Stimulated activated CD8-positive, alpha-beta memory T cell treated with anti-CD3 and anti-CD28 coated beads, Interleukin-15, amount 100 ng/mL, for 24 hours (primary cell): ENCODE measurements around the gene IER3.
A peak's percentile ranks its signal among the peaks of the same experiment; 100 is the strongest.
"Not testable (repeated sequence)": the region's sequence is repeated elsewhere in the genome, so short reads cannot be mapped to it uniquely, and the experiment has no call there.

Experiments
- DNase-seq: peaks from one replicate; pipeline ENCODE4 v3.0.0-alpha.2; 2020; ENCODE audit warnings: low read depth

IER3 gene

DNA sequence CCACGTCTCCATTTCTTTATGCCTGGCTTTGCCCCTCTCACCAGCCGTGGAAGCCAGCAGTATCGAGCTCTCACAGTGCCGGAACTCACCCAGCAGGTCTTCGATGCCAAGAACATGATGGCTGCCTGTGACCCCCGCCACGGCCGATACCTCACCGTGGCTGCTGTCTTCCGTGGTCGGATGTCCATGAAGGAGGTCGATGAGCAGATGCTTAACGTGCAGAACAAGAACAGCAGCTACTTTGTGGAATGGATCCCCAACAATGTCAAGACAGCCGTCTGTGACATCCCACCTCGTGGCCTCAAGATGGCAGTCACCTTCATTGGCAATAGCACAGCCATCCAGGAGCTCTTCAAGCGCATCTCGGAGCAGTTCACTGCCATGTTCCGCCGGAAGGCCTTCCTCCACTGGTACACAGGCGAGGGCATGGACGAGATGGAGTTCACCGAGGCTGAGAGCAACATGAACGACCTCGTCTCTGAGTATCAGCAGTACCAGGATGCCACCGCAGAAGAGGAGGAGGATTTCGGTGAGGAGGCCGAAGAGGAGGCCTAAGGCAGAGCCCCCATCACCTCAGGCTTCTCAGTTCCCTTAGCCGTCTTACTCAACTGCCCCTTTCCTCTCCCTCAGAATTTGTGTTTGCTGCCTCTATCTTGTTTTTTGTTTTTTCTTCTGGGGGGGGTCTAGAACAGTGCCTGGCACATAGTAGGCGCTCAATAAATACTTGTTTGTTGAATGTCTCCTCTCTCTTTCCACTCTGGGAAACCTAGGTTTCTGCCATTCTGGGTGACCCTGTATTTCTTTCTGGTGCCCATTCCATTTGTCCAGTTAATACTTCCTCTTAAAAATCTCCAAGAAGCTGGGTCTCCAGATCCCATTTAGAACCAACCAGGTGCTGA lies 20.3 kb downstream of the IER3 start:
- not testable (repeated sequence) for DNase-seq

DNA sequence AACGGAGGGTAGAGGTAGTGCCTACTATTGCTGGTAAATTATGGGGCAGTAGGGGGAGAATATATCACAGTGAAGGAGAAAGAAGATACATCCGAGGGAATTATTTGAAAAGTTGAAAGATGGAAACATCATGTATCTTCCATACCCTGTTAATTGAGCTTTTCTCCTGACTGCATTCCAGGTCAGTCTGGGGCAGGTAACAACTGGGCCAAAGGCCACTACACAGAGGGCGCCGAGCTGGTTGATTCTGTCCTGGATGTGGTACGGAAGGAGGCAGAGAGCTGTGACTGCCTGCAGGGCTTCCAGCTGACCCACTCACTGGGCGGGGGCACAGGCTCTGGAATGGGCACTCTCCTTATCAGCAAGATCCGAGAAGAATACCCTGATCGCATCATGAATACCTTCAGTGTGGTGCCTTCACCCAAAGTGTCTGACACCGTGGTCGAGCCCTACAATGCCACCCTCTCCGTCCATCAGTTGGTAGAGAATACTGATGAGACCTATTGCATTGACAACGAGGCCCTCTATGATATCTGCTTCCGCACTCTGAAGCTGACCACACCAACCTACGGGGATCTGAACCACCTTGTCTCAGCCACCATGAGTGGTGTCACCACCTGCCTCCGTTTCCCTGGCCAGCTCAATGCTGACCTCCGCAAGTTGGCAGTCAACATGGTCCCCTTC lies 21.0 kb downstream of the IER3 start:
- DNase-seq: not testable (repeated sequence)

- peak; percentile 81 for DNase-seq
These were observed 21.9 kb downstream of the IER3 start for GRCh38 chr6:30722280-30723112.

DNA sequence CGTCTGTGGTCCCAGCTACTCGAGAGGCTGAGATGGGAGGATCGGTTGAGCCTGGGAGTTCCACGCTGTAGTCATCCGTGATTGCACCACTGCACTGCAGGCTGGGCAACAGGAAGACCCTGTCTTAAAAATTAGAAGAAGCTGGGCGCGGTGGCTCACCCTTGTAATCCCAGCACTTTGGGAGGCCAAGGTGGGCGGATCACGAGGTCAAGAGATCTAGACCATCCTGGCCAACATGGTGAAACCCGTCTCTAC lies 22.4 kb downstream of the IER3 start:
- not testable (repeated sequence) for DNase-seq

- peak; percentile 99 for DNase-seq
These were observed 22.9 kb downstream of the IER3 start for GRCh38 chr6:30721198-30722024.

DNA sequence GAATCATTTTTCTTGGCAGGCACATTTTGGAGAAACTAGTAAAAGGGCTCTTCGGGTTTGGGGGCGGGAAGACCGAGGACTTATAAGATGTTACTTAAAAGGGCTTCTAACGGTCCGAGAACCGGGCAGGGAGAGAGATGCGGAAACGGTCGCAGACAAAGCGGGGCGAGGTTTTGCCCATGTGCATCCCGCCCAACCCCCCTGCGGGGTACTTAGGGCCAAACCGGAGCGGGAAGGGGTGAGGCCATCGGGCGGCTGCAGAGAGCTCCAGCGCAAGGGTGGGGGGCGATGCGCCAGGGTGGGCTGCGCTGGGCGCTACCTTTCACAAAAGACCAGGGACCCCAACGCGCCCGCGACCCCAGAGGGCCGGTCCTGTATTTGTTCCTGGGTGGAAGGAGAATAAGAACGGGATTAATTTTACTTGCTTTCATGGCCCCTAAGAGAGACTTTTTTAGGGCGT lies 23.6 kb downstream of the IER3 start:
- no peak for DNase-seq

- peak; percentile 82 for DNase-seq
These were observed 24.3 kb downstream of the IER3 start, which contains the start of gene TUBB for GRCh38 chr6:30719791-30720737. Gene TUBB, plus strand, starts transcription at chr6:30720352. Its CDS starts 155 bp downstream, at chr6:30720507.

- DNase-seq: no peak
These were observed 25.0 kb downstream of the IER3 start for GRCh38 chr6:30719356-30719755.

- DNase-seq: not testable (repeated sequence)
These were observed 26.3 kb downstream of the IER3 start for GRCh38 chr6:30717845-30718720.

GRCh38 chr6:30717129-30717844 lies 27.1 kb downstream of the IER3 start, which contains the start of gene MDC1:
Gene MDC1, minus strand, starts transcription at chr6:30717281. Its CDS starts 2,106 bp downstream, at chr6:30715175.
- DNase-seq: peak; percentile 89

DNA sequence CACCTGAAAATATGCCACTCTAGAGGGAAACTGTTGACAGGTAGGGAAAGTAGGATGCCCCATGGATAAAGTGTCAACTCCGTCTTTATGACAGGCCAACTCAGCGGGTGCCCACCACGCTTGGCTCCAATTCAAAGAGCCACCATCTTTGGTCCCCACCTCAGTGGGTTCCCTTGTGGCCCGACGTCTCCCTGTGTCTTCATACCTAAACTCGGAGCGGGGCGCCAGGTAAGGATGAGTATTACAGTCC lies 27.5 kb downstream of the IER3 start:
- DNase-seq: no peak

DNA sequence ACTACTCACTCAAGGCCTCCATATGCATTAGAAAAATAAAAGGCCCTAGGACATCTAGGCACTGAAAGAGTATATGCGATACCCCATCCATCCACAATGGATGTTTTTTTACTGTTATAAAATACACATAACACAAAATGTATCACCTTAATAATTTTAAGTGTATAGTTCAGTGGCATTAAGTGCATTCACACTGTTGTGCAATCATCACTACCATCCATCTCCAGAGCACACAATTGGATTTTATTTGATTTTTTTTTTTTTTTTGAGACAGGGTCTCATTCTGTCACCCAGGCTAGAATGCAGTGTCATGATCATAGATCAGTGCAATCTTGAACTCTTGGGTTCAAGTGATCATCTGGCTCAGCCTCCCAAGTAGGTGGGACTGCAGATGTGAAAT lies 30.1 kb downstream of the IER3 start:
- no peak for DNase-seq

DNA sequence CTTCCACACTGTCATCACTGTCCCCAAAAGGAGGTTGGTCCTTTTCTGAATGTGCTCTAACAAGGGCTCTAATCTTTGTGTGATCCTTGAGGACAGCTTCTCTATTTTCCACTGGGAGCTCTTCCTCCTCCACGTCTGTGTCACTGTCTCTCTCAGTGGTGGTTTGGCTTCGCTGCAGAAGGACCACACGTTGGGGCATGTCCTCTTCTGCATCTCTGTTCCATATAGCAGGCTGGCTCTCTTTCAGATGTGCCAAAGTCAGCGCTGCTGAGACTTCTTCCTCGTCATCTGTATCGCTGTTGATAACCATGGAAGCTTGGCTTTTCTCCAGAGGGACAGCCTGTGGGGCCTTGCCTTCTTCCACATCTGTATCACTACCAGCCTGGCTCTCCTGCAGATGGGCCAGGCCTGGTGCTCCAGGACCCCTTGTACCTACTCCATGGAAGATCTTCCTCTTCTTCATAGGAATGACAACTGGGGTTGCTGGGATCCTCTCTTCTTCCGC lies 31.9 kb downstream of the IER3 start:
- DNase-seq: no peak

GRCh38 chr6:30711758-30712380 lies 32.5 kb downstream of the IER3 start:
- no peak for DNase-seq

DNA sequence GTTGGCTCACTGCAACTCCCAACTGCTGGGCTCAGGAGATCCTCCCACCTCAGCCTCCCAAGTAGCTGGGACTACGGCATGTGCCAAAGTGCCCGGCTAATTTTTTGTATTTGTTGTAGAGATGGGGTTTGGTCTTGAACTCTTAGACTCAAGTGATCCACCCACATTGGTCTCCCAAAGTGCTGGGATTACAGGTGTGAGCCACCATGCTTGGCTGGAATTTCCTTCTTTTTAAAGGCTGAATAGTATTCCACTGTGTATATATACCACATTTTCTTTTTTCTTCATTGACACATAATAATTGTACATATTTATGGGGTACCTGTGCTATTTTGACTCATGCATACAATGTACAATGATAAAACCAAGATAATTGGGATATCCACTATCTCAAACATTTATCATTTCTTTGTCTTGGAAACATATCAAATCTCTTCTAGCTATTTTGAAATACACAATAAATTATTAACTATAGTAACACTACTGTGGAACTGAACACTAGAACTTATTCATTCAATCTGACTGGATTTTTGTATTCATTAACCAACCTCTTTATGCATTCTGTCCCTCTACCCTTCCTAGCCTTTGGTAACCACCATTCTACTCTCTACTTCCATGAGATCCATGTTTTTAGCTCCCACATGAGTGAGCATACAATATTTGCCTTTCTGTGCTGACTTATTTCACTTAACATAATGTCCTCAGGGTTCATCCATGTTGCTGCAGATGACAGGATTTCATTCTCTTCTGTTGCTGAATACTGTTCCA lies 35.1 kb downstream of the IER3 start:
- no peak for DNase-seq

DNA sequence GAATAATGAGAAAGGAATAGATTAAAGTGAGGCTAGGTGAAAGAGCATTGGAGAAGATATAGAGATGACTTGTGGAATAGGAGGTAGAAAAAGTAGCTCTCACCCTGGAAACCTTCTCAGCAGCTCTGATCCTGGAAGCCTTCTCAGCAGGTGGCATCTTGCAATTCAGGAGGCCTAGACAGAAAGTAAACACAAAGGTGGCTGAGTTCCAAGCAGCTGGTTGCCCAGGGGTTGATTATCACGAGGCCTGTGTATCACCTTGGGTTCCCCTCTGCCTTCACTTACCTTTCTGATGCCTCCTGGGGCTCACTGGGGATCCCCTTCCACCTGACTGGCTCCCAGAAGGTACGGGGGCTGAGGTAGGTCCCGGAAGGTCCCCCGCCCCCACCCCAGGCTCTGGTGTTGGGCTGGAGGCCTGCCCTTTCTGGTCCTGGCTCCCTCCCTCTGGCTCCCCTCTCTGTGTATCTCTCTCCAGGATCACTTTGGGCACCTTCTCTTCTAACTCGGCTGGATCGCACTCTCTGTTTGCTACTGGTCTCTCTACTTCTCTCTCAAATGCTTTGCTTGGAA lies 37.0 kb downstream of the IER3 start:
- DNase-seq: no peak

GRCh38 chr6:30705620-30706019 lies 38.7 kb downstream of the IER3 start:
- DNase-seq: no peak
